SK-N-MC (cell line): ENCODE measurements around the gene TPPP2.

Experiments
- EZH2 ChIP-seq: fragments of 200-600 bp; sonication (generic); IDR thresholded peaks from one replicate; pipeline ENCODE4 v1.6.1; 2017; ENCODE audit warnings: antibody characterized with exemption
- POLR2AphosphoS5 ChIP-seq: IDR thresholded peaks from 2 replicates; pipeline ENCODE4 v1.6.1; 2012; ENCODE audit warnings: mild to moderate bottlenecking, low read depth, low read length, borderline replicate concordance

DNA sequence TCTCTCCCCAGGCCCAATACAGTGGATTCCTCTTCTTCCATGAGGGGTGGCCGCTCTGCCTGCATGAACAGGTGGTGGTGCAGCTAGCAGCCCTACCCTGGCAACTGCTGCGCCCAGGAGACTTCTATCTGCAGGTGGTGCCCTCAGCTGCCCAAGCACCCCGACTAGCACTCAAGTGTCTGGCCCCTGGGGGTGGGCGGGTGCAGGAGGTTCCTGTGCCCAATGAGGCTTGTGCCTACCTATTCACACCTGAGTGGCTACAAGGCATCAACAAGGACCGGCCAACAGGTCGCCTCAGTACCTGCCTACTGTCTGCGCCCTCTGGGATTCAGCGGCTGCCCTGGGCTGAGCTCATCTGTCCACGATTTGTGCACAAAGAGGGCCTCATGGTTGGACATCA lies 43.9 kb downstream of the TPPP2 start:
- TF ChIP-seq EZH2: no peak
- TF ChIP-seq POLR2AphosphoS5: no peak
